Measurements from ENCODE around the gene CHD5.

CHD5 gene

DNA sequence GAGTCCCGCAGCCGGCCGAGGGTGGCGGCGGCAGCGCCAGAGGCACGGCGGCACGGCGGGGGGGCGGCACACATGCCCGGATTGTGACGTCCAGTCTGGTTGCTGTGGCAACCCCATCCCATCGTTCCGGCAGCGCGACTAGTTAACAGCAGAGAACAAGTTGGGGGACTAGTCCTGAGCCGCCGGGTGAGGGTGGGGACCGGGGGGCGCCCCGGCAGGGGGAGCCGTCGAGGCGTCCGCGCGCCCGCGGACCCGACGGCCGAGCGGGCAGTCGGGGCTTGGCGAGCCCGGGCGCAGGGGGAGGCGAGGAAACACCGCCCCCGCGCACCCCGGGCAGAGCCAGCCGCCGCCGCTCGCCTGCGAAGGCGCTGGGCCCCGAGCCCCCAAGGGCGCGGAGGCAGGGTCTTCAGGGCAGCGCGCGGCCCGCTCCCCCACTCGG lies at the start of gene CHD5:
Gene CHD5 (minus strand): TSS at position 54 of the 439 bp plus-strand sequence. CDS start 298 bp downstream, outside the sequence.
- Histone ChIP-seq H3K9ac (ENCODE audit: low read depth, low read length) (no peak within 1 kb of the TSS), H2AFZ (ENCODE audit: low read depth, low read length) (no peak within 1 kb of the TSS), H3K4me1 (ENCODE audit: insufficient read depth, low read length) (no peaks in the 10 kb centered on the region), H3K79me2 (ENCODE audit: insufficient read depth, low read length) (peaks cover under 1% of the 10 kb centered on the region; the same call in 1 of the 2 replicates), H3K4me2 (ENCODE audit: insufficient read depth, low read length) (no peak within 1 kb of the TSS), H4K20me1 (ENCODE audit: insufficient read depth, low read length) (peaks cover 45% of the 10 kb centered on the region; the same call in 1 of the 2 replicates), H3K9me3 (ENCODE audit: insufficient read depth, low read length, severe bottlenecking) (no peaks in the 10 kb centered on the region), H3K27me3 (ENCODE audit: insufficient read depth, low read length, poor library complexity) (no peaks in the 10 kb centered on the region), H3K36me3 (ENCODE audit: insufficient read depth, low read length) (peaks cover 12% of the 10 kb centered on the region), H3K27ac (ENCODE audit: low read length) (no peak within 1 kb of the TSS), H3K4me3 (ENCODE audit: low read depth in 1 of 2, low read length in 2 of 2) (no peak within 1 kb of the TSS)
- TF ChIP-seq EZH2 (IDR thresholded peaks at IDR 0.05; ENCODE audit: borderline replicate concordance, low read depth, low read length, severe bottlenecking), result no peak
- TF ChIP-seq, protein P1, sequence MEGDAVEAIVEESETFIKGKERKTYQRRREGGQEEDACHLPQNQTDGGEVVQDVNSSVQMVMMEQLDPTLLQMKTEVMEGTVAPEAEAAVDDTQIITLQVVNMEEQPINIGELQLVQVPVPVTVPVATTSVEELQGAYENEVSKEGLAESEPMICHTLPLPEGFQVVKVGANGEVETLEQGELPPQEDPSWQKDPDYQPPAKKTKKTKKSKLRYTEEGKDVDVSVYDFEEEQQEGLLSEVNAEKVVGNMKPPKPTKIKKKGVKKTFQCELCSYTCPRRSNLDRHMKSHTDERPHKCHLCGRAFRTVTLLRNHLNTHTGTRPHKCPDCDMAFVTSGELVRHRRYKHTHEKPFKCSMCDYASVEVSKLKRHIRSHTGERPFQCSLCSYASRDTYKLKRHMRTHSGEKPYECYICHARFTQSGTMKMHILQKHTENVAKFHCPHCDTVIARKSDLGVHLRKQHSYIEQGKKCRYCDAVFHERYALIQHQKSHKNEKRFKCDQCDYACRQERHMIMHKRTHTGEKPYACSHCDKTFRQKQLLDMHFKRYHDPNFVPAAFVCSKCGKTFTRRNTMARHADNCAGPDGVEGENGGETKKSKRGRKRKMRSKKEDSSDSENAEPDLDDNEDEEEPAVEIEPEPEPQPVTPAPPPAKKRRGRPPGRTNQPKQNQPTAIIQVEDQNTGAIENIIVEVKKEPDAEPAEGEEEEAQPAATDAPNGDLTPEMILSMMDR (IDR thresholded peaks at IDR 0.05; ENCODE audit: borderline replicate concordance, extremely low read depth, low read length, poor library complexity, severe bottlenecking), result no peak
- no peak for DNase-seq
- no peak for ATAC-seq (ENCODE audit: insufficient read depth, low read depth)

DNA sequence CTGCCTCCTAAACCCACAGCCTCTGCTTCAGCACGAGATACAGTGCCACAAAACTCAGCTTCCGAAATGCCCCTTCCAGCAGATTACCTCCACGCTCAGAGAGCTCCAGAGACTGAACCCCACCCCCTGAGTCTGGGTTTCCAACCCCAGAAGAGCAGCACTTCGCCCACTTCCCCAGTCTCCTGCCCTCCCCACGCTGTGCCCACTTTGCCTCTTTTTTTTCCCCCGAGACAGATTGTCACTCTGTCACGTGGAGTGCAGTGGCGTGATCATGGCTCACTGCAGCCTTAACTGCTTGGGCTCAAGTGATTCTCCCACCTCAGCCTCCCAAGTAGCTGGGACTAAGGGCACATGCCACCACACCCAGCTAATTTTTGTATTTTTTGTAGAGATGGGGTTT lies 45.5 kb upstream of the CHD5 start:
- DNase-seq (no peak), ATAC-seq (ENCODE audit: insufficient read depth, low read depth) (no peak)
- H3K4me2 ChIP-seq (ENCODE audit: insufficient read depth, low read length), result no peak overlapping the region
- no peaks in the 10 kb centered on the region for H3K27me3 ChIP-seq (ENCODE audit: insufficient read depth, low read length, poor library complexity)
- H3K4me1 ChIP-seq (ENCODE audit: insufficient read depth, low read length), result no peaks in the 10 kb centered on the region
- peaks cover 50% of the 10 kb centered on the region for H4K20me1 ChIP-seq (ENCODE audit: insufficient read depth, low read length)
- no peak overlapping the region for H2AFZ ChIP-seq (ENCODE audit: low read depth, low read length)
- H3K9me3 ChIP-seq (ENCODE audit: insufficient read depth, low read length, severe bottlenecking), result no peaks in the 10 kb centered on the region
- H3K9ac ChIP-seq (ENCODE audit: low read depth, low read length), result no peak overlapping the region
- H3K79me2 ChIP-seq (ENCODE audit: insufficient read depth, low read length), result peaks cover 36% of the 10 kb centered on the region
- H3K36me3 ChIP-seq (ENCODE audit: insufficient read depth, low read length), result peaks cover 93% of the 10 kb centered on the region
- no peak overlapping the region for H3K4me3 ChIP-seq (ENCODE audit: low read depth in 1 of 2, low read length in 2 of 2)
- TF ChIP-seq, protein P1 (IDR thresholded peaks at IDR 0.05; ENCODE audit: borderline replicate concordance, extremely low read depth, low read length, poor library complexity, severe bottlenecking), result no peak
- no peak for TF ChIP-seq EZH2 (IDR thresholded peaks at IDR 0.05; ENCODE audit: borderline replicate concordance, low read depth, low read length, severe bottlenecking)
- H3K27ac ChIP-seq (ENCODE audit: low read length), result no peak overlapping the region

DNA sequence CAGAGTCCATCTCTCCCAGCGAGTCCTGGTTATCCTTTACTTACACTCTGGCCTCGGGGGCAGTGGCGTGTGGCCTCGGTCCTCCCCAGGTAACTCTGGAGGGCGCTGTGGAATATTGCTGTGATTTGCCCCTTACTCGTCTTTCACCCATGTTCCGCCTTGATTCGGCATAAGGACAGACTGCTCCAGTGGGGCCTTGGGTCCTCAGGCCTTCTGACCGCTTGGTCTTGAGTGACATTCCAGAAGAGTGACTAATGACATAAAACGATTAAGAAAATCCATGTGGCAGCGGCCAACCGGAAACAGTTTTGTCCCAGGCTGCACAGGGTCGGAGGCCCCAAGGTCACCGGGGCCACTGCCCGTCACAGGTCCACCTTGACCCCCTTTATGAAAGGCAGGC lies 44.6 kb upstream of the CHD5 start:
- Histone ChIP-seq H3K4me3 (ENCODE audit: low read depth in 1 of 2, low read length in 2 of 2) (no peak overlapping the region), H3K27ac (ENCODE audit: low read length) (no peak overlapping the region), H3K9ac (ENCODE audit: low read depth, low read length) (no peak overlapping the region), H2AFZ (ENCODE audit: low read depth, low read length) (no peak overlapping the region), H3K36me3 (ENCODE audit: insufficient read depth, low read length) (peaks cover 84% of the 10 kb centered on the region), H3K4me1 (ENCODE audit: insufficient read depth, low read length) (no peaks in the 10 kb centered on the region), H3K79me2 (ENCODE audit: insufficient read depth, low read length) (peaks cover 29% of the 10 kb centered on the region), H3K9me3 (ENCODE audit: insufficient read depth, low read length, severe bottlenecking) (no peaks in the 10 kb centered on the region), H3K27me3 (ENCODE audit: insufficient read depth, low read length, poor library complexity) (no peaks in the 10 kb centered on the region), H4K20me1 (ENCODE audit: insufficient read depth, low read length) (peaks cover 50% of the 10 kb centered on the region), H3K4me2 (ENCODE audit: insufficient read depth, low read length) (no peak overlapping the region)
- TF ChIP-seq, protein P1 (IDR thresholded peaks at IDR 0.05; ENCODE audit: borderline replicate concordance, extremely low read depth, low read length, poor library complexity, severe bottlenecking), result no peak
- TF ChIP-seq EZH2 (IDR thresholded peaks at IDR 0.05; ENCODE audit: borderline replicate concordance, low read depth, low read length, severe bottlenecking), result no peak
- DNase-seq, result no peak
- no peak for ATAC-seq (ENCODE audit: insufficient read depth, low read depth)

Data from DND-41 (cell line).